SK-N-SH treated with all-trans-retinoic acid at 6 μM for 48 hours (cell line): ENCODE measurements around the gene PTPRT.

ENCODE experiments used
- ATAC-seq: fragments of 200-7000 bp; cut with Tn5 transposase; 3 replicates; pipeline ENCODE4 v1.9.1; 2020; ENCODE audit warnings: mild to moderate bottlenecking, moderate library complexity
- ARNTL ChIP-seq: fragments of 450-650 bp; formaldehyde crosslinking; IDR thresholded peaks from 2 replicates; pipeline ENCODE4 v1.5.0; 2020; ENCODE audit warnings: low read depth, mild to moderate bottlenecking, moderate library complexity, borderline replicate concordance
- BACH2 ChIP-seq: fragments of 250-450 bp; sonication (Bioruptor Pico); IDR thresholded peaks from 2 replicates; pipeline ENCODE4 v1.9.0; 2021; ENCODE audit warnings: mild to moderate bottlenecking, borderline replicate concordance
- CSDC2 ChIP-seq: fragments of 250-450 bp; sonication (Bioruptor Pico); IDR thresholded peaks from 2 replicates; pipeline ENCODE4 v1.5.0; 2020; ENCODE audit warnings: mild to moderate bottlenecking, moderate library complexity
- ESRRG ChIP-seq: fragments of 250-450 bp; sonication (Bioruptor Pico); IDR thresholded peaks from 2 replicates; pipeline ENCODE4 v1.6.1; 2021; ENCODE audit warnings: mild to moderate bottlenecking
- GLIS3 ChIP-seq: fragments of 250-450 bp; sonication (Bioruptor Pico); IDR thresholded peaks from 2 replicates; pipeline ENCODE4 v1.5.0; 2020; ENCODE audit warnings: mild to moderate bottlenecking, moderate library complexity
- OSR1 ChIP-seq: fragments of 250-450 bp; sonication (Bioruptor Pico); IDR thresholded peaks from 2 replicates; pipeline ENCODE4 v1.8.0; 2022; ENCODE audit warnings: moderate library complexity, mild to moderate bottlenecking, inconsistent platforms
- PPARA ChIP-seq: fragments of 250-450 bp; sonication (Bioruptor Pico); IDR thresholded peaks from 2 replicates; pipeline ENCODE4 v1.5.0; 2020; ENCODE audit warnings: mild to moderate bottlenecking, borderline replicate concordance
- RARB ChIP-seq: fragments of 250-450 bp; sonication (Bioruptor Pico); IDR thresholded peaks from 2 replicates; pipeline ENCODE4 v1.8.0; 2021; ENCODE audit warnings: mild to moderate bottlenecking, moderate library complexity
- SNAI2 ChIP-seq: fragments of 250-450 bp; sonication (Bioruptor Pico); IDR thresholded peaks from 2 replicates; pipeline ENCODE4 v1.5.0; 2020; ENCODE audit warnings: mild to moderate bottlenecking, moderate library complexity
- TCF4 ChIP-seq: fragments of 250-450 bp; sonication (Bioruptor Pico); IDR thresholded peaks from 2 replicates; pipeline ENCODE4 v1.8.0; 2021; ENCODE audit warnings: mild to moderate bottlenecking, moderate library complexity, borderline replicate concordance
- TOX ChIP-seq: fragments of 250-450 bp; sonication (Bioruptor Pico); IDR thresholded peaks from 2 replicates; pipeline ENCODE4 v1.8.0; 2021; ENCODE audit warnings: mild to moderate bottlenecking, moderate library complexity, borderline replicate concordance
- ZC3H10 ChIP-seq: fragments of 250-450 bp; sonication (Bioruptor Pico); IDR thresholded peaks from 2 replicates; pipeline ENCODE4 v1.5.1; 2021; ENCODE audit warnings: mild to moderate bottlenecking, moderate library complexity
- ZFP3 ChIP-seq: fragments of 250-450 bp; sonication (Bioruptor Pico); IDR thresholded peaks from 2 replicates; pipeline ENCODE4 v1.5.0; 2020; ENCODE audit warnings: mild to moderate bottlenecking, moderate library complexity
- ZFP30 ChIP-seq: fragments of 450-650 bp; formaldehyde crosslinking; IDR thresholded peaks from 2 replicates; pipeline ENCODE4 v1.5.0; 2022; ENCODE audit warnings: mild to moderate bottlenecking, moderate library complexity
- ZNF565 ChIP-seq: fragments of 450-650 bp; formaldehyde crosslinking; conservative IDR thresholded peaks from 2 replicates; pipeline ENCODE4 v1.5.0; 2020; ENCODE audit warnings: low read depth, mild to moderate bottlenecking, moderate library complexity
- ZNF70 ChIP-seq: fragments of 450-650 bp; formaldehyde crosslinking; IDR thresholded peaks from 2 replicates; pipeline ENCODE4 v1.5.0; 2020; ENCODE audit warnings: mild to moderate bottlenecking, moderate library complexity
- ZNF8 ChIP-seq: fragments of 450-650 bp; formaldehyde crosslinking; IDR thresholded peaks from 2 replicates; pipeline ENCODE4 v1.5.0; 2020; ENCODE audit warnings: mild to moderate bottlenecking, moderate library complexity
- TF ChIP-seq, protein P1 (sequence below): fragments of 250-450 bp; sonication (Bioruptor Pico); IDR thresholded peaks from 2 replicates; pipeline ENCODE4 v1.5.1; 2020; ENCODE audit warnings: low read depth, mild to moderate bottlenecking, moderate library complexity
- TF ChIP-seq, protein P2 (sequence below): fragments of 250-450 bp; sonication (Bioruptor Pico); IDR thresholded peaks from 2 replicates; pipeline ENCODE4 v1.8.0; 2020; ENCODE audit warnings: mild to moderate bottlenecking, moderate library complexity, borderline replicate concordance
- TF ChIP-seq, protein P3 (sequence below): fragments of 250-450 bp; sonication (Bioruptor Pico); IDR thresholded peaks from 2 replicates; pipeline ENCODE4 v1.8.0; 2021; ENCODE audit warnings: low read depth, mild to moderate bottlenecking, moderate library complexity, borderline replicate concordance
- TF ChIP-seq, protein P4 (sequence below): fragments of 250-450 bp; sonication (Bioruptor Pico); IDR thresholded peaks from 2 replicates; pipeline ENCODE4 v1.5.0; 2020; ENCODE audit warnings: mild to moderate bottlenecking, moderate library complexity

Gene PTPRT

DNA sequence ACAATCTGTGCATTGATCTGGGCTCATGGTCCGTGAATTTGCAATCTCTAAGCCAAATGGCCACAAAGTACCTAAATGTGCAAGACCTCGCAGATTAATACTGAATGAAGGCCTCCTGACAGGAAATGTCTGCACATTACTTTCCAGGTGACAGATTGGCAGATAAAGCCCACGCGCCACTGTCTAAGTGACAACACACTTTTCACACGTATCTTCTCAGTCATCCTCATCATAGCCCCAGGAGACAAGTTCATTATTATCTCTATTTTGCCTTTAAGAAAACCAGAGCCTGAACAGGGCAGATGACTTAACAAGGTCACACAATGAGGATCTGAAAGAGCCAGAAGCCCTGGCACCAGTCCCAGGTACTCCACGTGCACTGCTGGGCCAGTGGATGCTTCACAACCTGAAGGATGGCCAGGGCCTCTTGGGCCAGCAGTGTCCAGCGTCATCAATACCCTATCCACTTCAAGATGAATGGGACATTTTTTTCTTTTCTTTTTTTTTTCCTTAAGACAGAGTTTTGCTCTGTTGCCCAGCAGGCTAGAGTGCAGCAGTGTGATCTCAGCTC is 266.3 kb downstream of the PTPRT start:
- ATAC-seq = no peak
- TF ChIP-seq GLIS3 (CRISPR knock-in tag) (no peak), ZNF565 (no peak), SNAI2 (CRISPR knock-in tag) (no peak), ZFP30 (CRISPR knock-in tag) (no peak), ZNF8 (CRISPR knock-in tag) (no peak), ZC3H10 (no peak), RARB (no peak), ARNTL (CRISPR knock-in tag) (no peak), BACH2 (CRISPR knock-in tag) (no peak), TOX (CRISPR knock-in tag) (no peak), CSDC2 (CRISPR knock-in tag) (no peak), ESRRG (CRISPR knock-in tag) (no peak), ZNF70 (CRISPR knock-in tag) (no peak), TCF4 (no peak), OSR1 (CRISPR knock-in tag) (no peak), ZFP3 (CRISPR knock-in tag) (no peak), PPARA (no peak)
- TF ChIP-seq, protein P1, sequence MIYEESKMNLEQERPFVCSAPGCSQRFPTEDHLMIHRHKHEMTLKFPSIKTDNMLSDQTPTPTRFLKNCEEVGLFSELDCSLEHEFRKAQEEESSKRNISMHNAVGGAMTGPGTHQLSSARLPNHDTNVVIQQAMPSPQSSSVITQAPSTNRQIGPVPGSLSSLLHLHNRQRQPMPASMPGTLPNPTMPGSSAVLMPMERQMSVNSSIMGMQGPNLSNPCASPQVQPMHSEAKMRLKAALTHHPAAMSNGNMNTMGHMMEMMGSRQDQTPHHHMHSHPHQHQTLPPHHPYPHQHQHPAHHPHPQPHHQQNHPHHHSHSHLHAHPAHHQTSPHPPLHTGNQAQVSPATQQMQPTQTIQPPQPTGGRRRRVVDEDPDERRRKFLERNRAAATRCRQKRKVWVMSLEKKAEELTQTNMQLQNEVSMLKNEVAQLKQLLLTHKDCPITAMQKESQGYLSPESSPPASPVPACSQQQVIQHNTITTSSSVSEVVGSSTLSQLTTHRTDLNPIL (CRISPR knock-in tag) = no peak
- TF ChIP-seq, protein P2, sequence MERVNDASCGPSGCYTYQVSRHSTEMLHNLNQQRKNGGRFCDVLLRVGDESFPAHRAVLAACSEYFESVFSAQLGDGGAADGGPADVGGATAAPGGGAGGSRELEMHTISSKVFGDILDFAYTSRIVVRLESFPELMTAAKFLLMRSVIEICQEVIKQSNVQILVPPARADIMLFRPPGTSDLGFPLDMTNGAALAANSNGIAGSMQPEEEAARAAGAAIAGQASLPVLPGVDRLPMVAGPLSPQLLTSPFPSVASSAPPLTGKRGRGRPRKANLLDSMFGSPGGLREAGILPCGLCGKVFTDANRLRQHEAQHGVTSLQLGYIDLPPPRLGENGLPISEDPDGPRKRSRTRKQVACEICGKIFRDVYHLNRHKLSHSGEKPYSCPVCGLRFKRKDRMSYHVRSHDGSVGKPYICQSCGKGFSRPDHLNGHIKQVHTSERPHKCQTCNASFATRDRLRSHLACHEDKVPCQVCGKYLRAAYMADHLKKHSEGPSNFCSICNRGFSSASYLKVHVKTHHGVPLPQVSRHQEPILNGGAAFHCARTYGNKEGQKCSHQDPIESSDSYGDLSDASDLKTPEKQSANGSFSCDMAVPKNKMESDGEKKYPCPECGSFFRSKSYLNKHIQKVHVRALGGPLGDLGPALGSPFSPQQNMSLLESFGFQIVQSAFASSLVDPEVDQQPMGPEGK = no peak
- TF ChIP-seq, protein P3, sequence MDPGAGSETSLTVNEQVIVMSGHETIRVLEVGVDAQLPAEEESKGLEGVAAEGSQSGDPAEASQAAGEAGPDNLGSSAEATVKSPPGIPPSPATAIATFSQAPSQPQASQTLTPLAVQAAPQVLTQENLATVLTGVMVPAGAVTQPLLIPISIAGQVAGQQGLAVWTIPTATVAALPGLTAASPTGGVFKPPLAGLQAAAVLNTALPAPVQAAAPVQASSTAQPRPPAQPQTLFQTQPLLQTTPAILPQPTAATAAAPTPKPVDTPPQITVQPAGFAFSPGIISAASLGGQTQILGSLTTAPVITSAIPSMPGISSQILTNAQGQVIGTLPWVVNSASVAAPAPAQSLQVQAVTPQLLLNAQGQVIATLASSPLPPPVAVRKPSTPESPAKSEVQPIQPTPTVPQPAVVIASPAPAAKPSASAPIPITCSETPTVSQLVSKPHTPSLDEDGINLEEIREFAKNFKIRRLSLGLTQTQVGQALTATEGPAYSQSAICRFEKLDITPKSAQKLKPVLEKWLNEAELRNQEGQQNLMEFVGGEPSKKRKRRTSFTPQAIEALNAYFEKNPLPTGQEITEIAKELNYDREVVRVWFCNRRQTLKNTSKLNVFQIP = no peak

DNA sequence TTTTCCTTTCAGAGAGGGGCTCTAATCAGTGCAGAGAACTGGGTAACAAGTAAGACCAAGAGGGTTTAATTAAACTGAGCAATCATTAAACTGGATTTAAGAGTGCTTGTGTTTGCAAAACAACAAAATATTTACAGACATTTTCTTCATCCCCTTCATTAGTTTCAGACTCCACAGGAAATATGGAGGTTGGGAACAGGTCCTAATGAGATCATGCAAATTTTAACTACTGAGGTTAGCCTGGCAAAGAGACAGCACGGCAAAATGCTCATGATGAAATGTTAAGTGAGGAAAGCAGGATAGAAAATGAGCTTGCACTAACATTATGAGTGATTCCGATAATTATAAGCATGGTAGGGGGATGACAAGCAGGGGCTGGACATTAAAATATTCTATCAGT is 268.9 kb downstream of the PTPRT start:
- no peak for ATAC-seq
- TF ChIP-seq, protein P4, sequence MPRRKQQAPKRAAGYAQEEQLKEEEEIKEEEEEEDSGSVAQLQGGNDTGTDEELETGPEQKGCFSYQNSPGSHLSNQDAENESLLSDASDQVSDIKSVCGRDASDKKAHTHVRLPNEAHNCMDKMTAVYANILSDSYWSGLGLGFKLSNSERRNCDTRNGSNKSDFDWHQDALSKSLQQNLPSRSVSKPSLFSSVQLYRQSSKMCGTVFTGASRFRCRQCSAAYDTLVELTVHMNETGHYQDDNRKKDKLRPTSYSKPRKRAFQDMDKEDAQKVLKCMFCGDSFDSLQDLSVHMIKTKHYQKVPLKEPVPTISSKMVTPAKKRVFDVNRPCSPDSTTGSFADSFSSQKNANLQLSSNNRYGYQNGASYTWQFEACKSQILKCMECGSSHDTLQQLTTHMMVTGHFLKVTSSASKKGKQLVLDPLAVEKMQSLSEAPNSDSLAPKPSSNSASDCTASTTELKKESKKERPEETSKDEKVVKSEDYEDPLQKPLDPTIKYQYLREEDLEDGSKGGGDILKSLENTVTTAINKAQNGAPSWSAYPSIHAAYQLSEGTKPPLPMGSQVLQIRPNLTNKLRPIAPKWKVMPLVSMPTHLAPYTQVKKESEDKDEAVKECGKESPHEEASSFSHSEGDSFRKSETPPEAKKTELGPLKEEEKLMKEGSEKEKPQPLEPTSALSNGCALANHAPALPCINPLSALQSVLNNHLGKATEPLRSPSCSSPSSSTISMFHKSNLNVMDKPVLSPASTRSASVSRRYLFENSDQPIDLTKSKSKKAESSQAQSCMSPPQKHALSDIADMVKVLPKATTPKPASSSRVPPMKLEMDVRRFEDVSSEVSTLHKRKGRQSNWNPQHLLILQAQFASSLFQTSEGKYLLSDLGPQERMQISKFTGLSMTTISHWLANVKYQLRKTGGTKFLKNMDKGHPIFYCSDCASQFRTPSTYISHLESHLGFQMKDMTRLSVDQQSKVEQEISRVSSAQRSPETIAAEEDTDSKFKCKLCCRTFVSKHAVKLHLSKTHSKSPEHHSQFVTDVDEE (CRISPR knock-in tag) = no peak
- no peak for TF ChIP-seq CSDC2 (CRISPR knock-in tag)
- TF ChIP-seq, protein P3 = no peak
- TF ChIP-seq TOX (CRISPR knock-in tag) = no peak
- no peak for TF ChIP-seq ZNF70 (CRISPR knock-in tag)
- no peak for TF ChIP-seq ZC3H10
- no peak for TF ChIP-seq ESRRG (CRISPR knock-in tag)
- no peak for TF ChIP-seq SNAI2 (CRISPR knock-in tag)
- TF ChIP-seq ZFP3 (CRISPR knock-in tag) = no peak
- no peak for TF ChIP-seq OSR1 (CRISPR knock-in tag)
- TF ChIP-seq, protein P1 (CRISPR knock-in tag) = no peak
- TF ChIP-seq GLIS3 (CRISPR knock-in tag) = no peak
- TF ChIP-seq, protein P2 = no peak
- TF ChIP-seq TCF4 = no peak
- TF ChIP-seq BACH2 (CRISPR knock-in tag) = no peak
- no peak for TF ChIP-seq ZNF8 (CRISPR knock-in tag)
- TF ChIP-seq PPARA = no peak
- TF ChIP-seq ARNTL (CRISPR knock-in tag) = no peak
- no peak for TF ChIP-seq RARB
- TF ChIP-seq, all 23 proteins: peak for 0
